ENCODE results near the gene IGDCC3. TPM values are rescaled to one million over a fixed set of nuclear protein-coding genes. Genes with fewer than 3 reads are reported as not detected.

Gene IGDCC3
- total and polyA plus RNA-seq, 2 of the 8 experiments (the other 6 are each of a cell fraction or from before 2014, with no cell fraction given) = 26.8 to 45.7 TPM

- TF ChIP-seq CHD2 (IDR thresholded peaks at IDR 0.05; ENCODE audit: low read length) = no peak
- no peak for TF ChIP-seq NRF1 (IDR thresholded peaks at IDR 0.05; ENCODE audit: low read depth, low read length)
- no peak for TF ChIP-seq SP4 (IDR thresholded peaks at IDR 0.05; ENCODE audit: low read length)
- TF ChIP-seq CTCF (IDR thresholded peaks at IDR 0.05; ENCODE audit: control extremely low read depth in 1 of 3, insufficient read depth in 1 of 3, low read depth in 1 of 3, low read length in 3 of 3) = 0 out of 4 replicates have a peak, but pooled peaks of 1 of the 3 experiments have one; percentile 1
- no peak for TF ChIP-seq KDM5A (IDR thresholded peaks at IDR 0.05; ENCODE audit: low read length)
- TF ChIP-seq BRCA1 (IDR thresholded peaks at IDR 0.05; ENCODE audit: low read depth, low read length) = no peak
- Histone ChIP-seq H3K9ac (replicated peaks in 1 of 4; ENCODE audit: extremely low read depth in 1 of 4, low read depth in 3 of 4, low read length in 3 of 4) (0 out of 7 replicates have a peak overlapping the region, but pooled peaks of 2 of the 4 experiments have one; percentile 2 to 6), H2BK15ac (ENCODE audit: low read length) (no peak overlapping the region), H4K91ac (replicated peaks; ENCODE audit: insufficient read length, low read length) (peak overlapping the region; percentile 70), H3K23me2 (ENCODE audit: low read depth, low read length) (peaks cover 21% of the 10 kb centered on the region), H2AFZ (ENCODE audit: low read length) (no peak overlapping the region), H2BK20ac (ENCODE audit: low read length) (peak overlapping the region; percentile 48; the same call in 1 of the 2 replicates), H3K4me2 (ENCODE audit: insufficient read depth in 1 of 2, low read depth in 2 of 2, low read length in 2 of 2) (peak overlapping the region; percentile 96 to 99), H3K9me3 (ENCODE audit: insufficient read depth in 2 of 2, low read depth in 1 of 2, low read length in 1 of 2) (no peaks in the 10 kb centered on the region), H3K56ac (replicated peaks; ENCODE audit: insufficient read length, low read depth, low read length) (peak overlapping the region; percentile 64), H4K8ac (ENCODE audit: extremely low read depth, insufficient read depth, low read length) (no peak overlapping the region), H3K23ac (ENCODE audit: insufficient read length) (no peak overlapping the region), H3K14ac (ENCODE audit: insufficient read length) (no peak overlapping the region), H3K79me2 (ENCODE audit: control insufficient read depth in 1 of 2, insufficient read depth in 2 of 2, low read length in 2 of 2) (peaks cover 0 to 22% of the 10 kb centered on the region in 2 experiments; a peak in 1 of 4 replicates), H2AK5ac (ENCODE audit: low read depth, low read length) (no peak overlapping the region), H2BK12ac (ENCODE audit: low read depth, low read length) (peak overlapping the region; percentile 82; the same call in 1 of the 2 replicates), H2BK5ac (ENCODE audit: low read depth, low read length) (peak overlapping the region; percentile 79; the same call in 1 of the 2 replicates), H4K5ac (ENCODE audit: insufficient read length, low read depth, low read length) (peak overlapping the region; percentile 41), H4K20me1 (replicated peaks in 1 of 2; ENCODE audit: control insufficient read depth in 1 of 2, insufficient read depth in 2 of 2, low read length in 2 of 2) (no peaks in the 10 kb centered on the region), H3K4me3 (ENCODE audit: extremely low read depth in 1 of 4, insufficient read depth in 2 of 4, low read depth in 3 of 4, low read length in 4 of 4) (peak overlapping the region; percentile 82 to 91 (median 86)), H3K36me3 (ENCODE audit: control insufficient read depth in 2 of 4, insufficient read depth in 4 of 4, low read length in 3 of 4) (no peaks in the 10 kb centered on the region), H3K79me1 (ENCODE audit: low read depth, low read length) (no peaks in the 10 kb centered on the region), H3K27ac (ENCODE audit: low read depth, low read length) (peak overlapping the region; percentile 35), H3K18ac (ENCODE audit: extremely low read depth, low read length) (peak overlapping the region; percentile 55; the same call in 1 of the 2 replicates), H2BK120ac (replicated peaks; ENCODE audit: low read depth, low read length) (peak overlapping the region; percentile 57), H3K4ac (replicated peaks; ENCODE audit: insufficient read length, low read depth, low read length) (peak overlapping the region; percentile 49), H3K27me3 (replicated peaks in 1 of 4; ENCODE audit: control insufficient read depth in 3 of 4, extremely low read depth in 1 of 4, insufficient read depth in 3 of 4, low read length in 3 of 4) (peaks cover 0 to 16% (median 9%) of the 10 kb centered on the region in 4 experiments; a peak in 4 of 7 replicates), H3K4me1 (replicated peaks in 1 of 4; ENCODE audit: control insufficient read depth in 3 of 4, insufficient read depth in 4 of 4, low read length in 3 of 4) (peaks cover 19 to 51% (median 34%) of the 10 kb centered on the region in 4 experiments)
- POLR2A ChIA-PET (ENCODE audit: partially characterized antibody) = interaction anchor here (0.6 to 12.2 kb wide), 19 partner anchors 9 to 553 kb away, joined by 3 to 229 read pairs (median 4); partner anchors contain the start of genes HACD3 and RNU5B-1
- CTCF ChIA-PET (ENCODE audit: partially characterized antibody) = interaction anchor here (0.6 to 14.6 kb wide), 17 partner anchors 8 to 105 kb away, joined by 3 to 180 read pairs (median 5); no protein-coding TSS in a partner anchor
- DNase-seq (ENCODE audit: low read depth in 1 of 2, low spot score in 2 of 2) = no peak
- 9% methylated on average over 17 of the region's 17 CpGs; no CpG with 5 or more reads in 1 of the 2 experiments for WGBS, 2 experiments (ENCODE audit: extremely low coverage in 1 of 2, insufficient coverage in 1 of 2, insufficient read length in 1 of 2, insufficient replicate concordance in 2 of 2, low coverage in 1 of 2, low lambda C conversion rate in 2 of 2, missing lambda C conversion rate in 1 of 2)
- no peak for FAIRE-seq
Observed at GRCh38 chr15:65420975-65421359, 43.2 kb upstream of the IGDCC3 start.

All from H1 (cell line).